Skin epidermis (tissue), 12 donors: ENCODE measurements around the gene FAF1.

Experiments used
- H3K27ac ChIP-seq, 21 experiments: fragments of 200-600 bp; sonication (generic) in 11 of 21; one replicate each; pipeline ENCODE4 v1.5.0; 2020; ENCODE audit warnings: mild to moderate bottlenecking in 3 of 21, inconsistent platforms in 2 of 21, moderate library complexity in 2 of 21
- H3K4me3 ChIP-seq, 7 experiments: fragments of 200-600 bp; sonication (generic) in 2 of 7; one replicate each; pipeline ENCODE4 v1.5.0; 2020; ENCODE audit warnings: inconsistent platforms in 2 of 7, mild to moderate bottlenecking in 2 of 7, moderate library complexity in 1 of 7

Gene FAF1

DNA sequence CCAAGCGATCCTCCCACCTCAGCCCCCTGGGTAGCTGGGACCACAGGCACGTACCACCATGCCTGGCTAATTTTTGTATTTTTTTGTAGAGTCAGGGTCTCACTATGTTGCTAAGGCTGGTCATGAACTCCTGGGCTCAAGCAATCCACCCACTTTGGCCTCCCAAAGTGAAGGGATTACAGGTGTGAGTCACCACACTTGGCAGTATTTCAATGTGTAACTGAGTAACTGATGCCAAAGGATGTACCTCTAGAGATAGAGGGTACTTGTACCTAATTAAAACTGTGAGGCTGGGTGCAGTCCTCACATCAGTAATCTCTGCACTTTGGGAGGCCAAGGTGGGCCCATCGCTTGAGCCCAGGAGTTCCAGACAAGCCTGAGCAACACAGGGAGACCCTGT is 278.1 kb downstream of the FAF1 start:
- Histone ChIP-seq H3K4me3 (no peak overlapping the region), H3K27ac (no peak overlapping the region)

DNA sequence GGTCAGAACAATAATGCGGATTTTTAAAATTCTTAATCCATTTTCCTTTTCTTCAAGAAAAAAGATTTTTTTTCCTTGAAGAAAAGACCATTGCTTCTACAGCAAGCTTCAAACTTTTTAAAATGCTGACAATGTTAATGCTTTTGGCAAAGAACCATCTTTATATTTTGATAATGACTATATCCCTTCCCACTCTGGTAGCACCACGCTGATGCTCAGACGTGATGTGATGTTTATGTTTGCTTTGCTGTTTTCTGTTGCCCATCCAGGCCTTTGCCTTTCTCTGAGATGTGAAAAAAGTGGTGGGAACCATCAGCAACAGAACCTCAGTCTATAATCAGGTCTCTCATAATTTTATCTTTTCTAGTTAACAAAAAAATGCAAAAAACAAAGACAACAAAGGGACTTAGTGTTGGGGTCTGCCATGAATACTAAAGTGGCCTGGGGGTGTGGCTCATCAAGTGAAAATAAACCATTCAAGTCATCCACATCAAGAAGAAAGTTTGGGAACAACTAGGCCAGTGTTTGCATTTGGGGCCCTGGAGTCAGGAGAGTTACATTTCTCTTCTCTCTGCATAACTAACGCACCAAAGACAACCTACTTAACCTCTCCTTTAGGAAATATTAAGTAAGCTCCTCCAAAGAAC is 292.2 kb downstream of the FAF1 start:
- no peak overlapping the region for H3K4me3 ChIP-seq
- no peak overlapping the region for H3K27ac ChIP-seq

DNA sequence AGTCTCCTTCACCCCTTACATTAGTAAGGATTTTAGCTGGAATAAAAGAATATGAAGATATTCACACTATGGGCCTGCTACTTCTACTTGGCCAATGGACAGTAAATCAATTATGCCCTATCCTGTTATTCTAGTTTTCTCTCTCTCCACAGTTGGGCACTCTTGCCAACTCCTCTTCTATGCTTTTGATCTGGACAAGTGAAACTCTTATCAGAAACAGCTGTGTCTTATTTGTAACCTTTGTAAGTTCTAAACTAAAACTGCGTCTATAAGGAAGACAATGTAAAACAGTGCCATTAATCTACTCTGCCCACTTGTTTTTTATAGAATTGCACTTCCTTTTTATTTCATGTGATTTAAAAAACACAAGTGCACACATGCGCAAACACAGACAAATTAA is 292.8 kb downstream of the FAF1 start:
- Histone ChIP-seq H3K4me3 (no peak overlapping the region), H3K27ac (no peak overlapping the region)

DNA sequence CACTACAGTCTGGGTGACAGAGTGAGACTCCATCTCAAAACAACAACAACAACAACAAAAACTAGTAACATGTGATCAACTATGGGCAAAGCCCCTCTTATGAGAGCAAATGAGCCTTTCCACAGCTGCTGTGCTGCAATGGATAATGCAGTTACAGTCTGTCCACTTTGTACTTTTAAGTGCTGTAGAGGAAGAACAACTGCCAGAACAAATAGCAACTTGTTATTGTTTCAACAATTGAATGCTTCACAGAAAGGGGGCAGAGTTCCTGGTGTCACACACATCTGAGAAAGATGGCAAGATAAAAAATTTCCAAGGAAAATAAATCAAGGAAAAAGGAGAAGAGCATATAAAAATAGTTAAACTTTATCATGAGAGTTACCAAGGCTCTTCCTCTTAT is 293.2 kb downstream of the FAF1 start:
- Histone ChIP-seq H3K27ac (no peak overlapping the region), H3K4me3 (no peak overlapping the region)

DNA sequence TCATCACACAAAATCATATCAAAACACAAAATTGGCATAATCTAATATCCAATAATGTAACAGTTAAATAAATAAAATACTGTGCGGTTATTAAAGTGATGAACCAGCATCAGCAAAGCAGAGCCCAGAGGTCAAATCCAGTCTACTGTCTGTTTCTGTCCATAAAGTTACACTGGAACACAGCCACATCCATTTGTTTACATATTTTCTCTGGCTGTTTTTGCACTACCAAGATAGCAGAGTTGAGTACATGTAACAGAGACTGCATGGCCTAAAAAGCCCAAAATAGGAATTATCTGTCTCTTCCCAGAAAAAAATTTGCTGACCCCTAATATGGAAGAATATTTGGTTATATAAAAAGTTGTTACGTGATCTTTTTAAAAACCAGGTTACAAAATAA is 294.7 kb downstream of the FAF1 start:
- no peak overlapping the region for H3K4me3 ChIP-seq
- H3K27ac ChIP-seq = no peak overlapping the region

DNA sequence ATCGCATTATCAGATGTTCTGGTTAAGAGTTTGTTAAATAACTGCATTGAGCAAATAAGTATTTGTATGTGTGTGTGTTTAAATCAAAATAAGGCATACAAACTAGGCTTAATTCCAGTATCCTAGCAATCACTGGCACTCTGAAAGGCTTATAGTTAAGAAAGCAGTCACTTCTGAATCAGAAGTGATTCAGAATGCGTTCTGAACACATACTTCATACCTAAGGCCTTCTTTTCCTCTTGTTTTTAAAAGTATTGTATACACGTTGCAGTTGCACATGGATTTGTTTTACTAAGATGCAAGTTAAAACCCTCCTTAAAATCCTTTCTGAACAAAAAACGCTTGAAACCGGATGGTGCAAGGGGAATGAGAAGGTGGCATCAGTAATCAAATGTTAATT is 298.4 kb downstream of the FAF1 start:
- Histone ChIP-seq H3K27ac (no peak overlapping the region), H3K4me3 (no peak overlapping the region)

DNA sequence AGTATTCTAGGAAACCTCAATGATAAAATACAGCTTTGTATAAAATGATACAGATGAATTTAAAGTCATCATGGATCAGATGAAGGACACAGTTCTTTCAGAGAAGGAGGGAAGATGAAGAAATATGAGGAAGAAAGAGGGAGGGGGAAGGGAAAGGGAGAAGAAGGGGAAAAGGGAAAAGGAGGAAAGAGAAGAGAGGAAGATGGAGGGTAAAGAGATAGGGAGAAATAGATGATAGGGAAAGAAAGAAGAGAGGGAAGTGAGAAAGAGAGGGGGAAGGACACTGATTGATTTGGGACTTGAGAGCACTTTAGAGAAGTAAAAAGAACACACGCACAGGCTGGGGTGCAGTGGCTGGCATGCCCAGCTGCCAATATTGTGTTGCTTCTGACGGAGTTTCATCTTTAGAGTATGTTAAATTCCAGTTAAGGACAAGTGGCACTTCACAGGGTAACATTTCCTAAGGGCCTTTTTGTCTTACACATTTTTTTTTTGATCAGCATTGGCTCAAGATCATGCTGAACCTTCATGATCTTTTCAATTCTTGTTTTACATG is 300.9 kb downstream of the FAF1 start:
- Histone ChIP-seq H3K4me3 (no peak overlapping the region), H3K27ac (no peak overlapping the region)

DNA sequence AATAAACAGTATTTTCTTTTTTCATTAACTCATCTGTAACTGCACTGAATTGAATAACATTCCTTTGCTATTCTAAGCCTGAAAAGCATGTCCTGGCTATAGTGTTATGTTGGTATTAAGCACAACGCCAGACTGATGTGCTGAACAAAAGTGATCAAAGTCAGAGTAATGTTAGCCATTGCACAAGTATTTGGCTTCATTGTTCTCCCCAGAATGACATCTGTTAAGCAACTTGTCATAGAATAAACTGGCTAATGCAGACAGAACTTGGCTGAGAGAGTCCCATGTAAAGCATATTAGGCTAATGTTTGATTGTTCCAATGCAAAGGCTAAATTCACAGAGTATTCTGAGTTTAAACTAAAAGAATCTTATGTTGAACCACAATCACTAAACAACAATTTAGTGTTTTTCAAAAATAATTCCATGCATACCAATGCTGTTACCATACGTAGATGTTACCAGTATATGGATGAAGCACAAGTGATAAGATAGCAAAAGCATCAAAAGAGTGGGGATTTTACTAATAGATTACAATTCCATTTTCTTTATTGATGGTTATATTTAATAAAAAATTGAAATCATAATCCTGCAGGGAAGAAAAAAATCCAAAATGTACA is 301.5 kb downstream of the FAF1 start:
- Histone ChIP-seq H3K27ac (no peak overlapping the region), H3K4me3 (no peak overlapping the region)

DNA sequence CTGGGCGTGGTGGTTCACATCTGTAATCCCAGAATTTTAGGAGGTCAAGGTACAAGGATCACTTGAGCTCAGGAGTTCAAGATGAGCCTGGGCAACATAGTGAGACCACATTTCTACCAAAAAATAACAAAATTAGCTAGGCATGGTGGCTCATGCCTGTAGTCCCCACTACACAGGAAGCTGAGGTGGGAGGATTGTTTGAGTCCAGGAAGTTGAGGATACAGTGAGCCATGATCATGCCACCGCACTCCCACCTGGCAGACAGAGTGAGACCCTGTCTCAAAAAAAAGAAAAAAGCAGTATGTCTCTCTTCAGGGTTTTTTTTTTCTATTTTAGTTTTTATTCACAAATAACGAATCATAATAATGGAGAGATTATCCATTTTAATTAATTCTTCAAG is 303.1 kb downstream of the FAF1 start:
- H3K27ac ChIP-seq = no peak overlapping the region
- no peak overlapping the region for H3K4me3 ChIP-seq

DNA sequence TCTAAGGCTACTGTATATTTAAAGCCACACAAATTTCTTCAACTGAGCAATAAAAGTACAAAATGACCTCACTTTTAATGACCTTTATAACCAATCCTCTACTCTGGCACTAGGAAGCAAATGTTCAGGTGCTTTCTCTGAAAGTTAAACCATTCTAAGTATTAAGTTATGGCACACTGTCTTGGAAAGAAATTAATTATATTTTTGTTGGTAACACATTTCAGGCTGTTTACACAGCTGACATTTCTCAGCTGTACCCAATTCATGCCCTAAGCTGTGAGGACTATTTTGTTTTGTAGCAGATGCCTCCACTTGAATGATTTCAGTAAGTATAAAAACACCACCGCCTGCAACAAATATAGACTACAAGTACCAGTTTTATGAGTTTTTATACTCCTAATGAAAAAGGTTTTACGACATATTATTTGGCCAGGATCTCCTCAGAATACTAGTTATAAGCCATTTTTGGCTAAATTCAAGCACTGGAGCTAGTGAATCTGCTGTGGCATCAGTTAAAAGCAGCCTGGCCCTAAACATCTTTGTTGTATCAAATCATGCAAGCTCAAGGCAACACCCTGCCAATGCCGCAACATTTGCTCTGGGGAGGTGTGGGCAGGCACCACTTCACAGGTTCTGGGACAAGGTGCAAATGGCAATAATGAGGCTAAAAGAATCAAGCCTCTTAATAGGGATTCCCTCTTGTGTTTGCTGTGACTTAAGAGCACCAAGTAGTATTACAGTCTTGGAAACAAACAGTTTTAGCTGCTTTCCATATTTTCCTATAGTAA is 308.4 kb downstream of the FAF1 start:
- Histone ChIP-seq H3K27ac (no peak overlapping the region), H3K4me3 (no peak overlapping the region)

DNA sequence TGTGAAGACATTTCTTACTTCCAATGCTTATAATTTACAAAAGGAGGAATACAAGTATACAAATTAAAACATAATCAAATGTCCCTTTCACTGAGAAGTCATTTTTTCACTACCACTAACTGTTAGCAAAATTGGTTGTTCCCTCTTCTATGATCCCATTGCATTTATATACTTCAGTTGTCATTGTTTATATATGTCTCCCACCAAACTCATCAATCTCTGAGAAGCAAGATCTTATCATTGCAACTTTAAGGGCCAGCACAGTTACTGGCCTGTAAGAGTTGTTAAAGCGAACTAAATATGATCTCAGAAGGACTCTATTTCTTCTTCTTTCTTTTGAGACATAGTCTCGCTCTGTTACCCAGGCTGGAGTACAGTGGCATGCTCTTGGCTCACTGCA is 313.5 kb downstream of the FAF1 start:
- H3K4me3 ChIP-seq = no peak overlapping the region
- H3K27ac ChIP-seq = no peak overlapping the region

DNA sequence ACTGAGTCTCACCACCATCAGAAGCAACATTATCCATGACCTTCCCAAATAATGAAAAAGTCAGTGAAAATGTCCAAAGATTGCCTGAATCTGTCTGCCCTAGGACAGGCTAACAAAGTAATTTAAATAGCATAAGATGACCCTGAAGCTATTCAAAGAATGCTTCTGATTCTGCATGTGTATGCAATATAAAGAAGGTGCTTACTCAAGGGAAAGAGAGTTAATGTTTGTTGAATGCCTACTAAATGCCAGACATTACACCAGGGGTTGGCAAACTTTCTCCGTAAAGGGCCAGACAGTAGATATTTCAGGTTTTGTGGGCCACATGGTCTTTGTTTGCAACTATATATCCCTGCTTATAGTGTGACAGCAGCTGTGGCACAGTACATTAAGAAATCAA is 314.9 kb downstream of the FAF1 start:
- H3K27ac ChIP-seq = no peak overlapping the region

DNA sequence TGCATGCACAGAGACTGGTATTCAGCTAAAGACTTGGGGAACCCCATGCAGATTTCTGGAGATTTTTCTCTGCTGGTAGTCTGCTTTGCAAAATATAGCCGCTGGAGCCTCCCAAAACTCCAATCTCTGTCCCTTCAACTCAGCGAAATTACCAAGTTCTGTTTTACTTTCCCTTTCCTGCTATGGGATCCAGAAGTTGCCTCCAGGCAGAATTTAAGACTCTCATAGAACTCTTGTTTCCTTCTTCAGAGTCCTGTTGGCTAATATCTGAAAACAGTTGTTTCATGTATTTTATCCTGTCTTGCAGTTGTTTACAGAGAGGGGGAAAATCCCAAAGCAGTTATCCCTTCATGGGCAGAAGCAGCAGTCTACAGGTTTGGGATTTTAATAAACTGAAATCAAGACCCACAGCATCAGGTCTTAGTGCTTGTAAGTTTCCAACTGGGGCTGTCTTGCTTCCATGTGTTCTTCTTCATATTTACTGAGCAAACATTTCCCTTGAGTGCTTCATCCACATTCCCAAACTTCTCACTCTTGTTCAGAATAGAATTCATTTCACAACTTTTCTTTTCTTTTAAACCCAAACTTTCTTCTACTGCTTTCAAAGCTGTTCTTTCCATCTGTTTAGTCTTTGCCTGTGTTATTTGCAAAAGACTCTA is 315.5 kb downstream of the FAF1 start:
- H3K27ac ChIP-seq = peak overlapping the region in 2 of 21 experiments; percentile 19 to 26

More for the DNA sequence above, 314.9 kb downstream of the FAF1 start:
- H3K4me3 ChIP-seq = no peak overlapping the region

DNA sequence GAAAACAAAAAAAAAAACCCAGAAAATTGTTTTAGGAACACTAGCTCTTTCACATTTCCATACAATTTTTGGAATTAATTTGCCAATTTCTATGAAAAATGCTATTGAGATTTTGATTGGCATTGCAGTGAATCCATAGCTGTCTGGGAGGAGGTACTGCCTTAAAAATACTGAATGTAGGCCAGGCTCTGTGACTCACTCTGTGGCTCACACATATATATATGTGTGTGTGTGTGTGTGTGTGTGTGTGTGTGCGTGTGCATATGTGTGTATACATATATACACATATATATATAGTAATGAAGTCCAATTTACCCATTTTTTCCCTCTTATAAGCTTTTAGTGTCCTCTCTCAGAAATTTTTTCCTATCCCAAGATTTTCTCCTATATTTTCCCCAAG is 322.6 kb downstream of the FAF1 start:
- H3K4me3 ChIP-seq = no peak overlapping the region

More for the DNA sequence above, 315.5 kb downstream of the FAF1 start:
- H3K4me3 ChIP-seq = no peak overlapping the region

DNA sequence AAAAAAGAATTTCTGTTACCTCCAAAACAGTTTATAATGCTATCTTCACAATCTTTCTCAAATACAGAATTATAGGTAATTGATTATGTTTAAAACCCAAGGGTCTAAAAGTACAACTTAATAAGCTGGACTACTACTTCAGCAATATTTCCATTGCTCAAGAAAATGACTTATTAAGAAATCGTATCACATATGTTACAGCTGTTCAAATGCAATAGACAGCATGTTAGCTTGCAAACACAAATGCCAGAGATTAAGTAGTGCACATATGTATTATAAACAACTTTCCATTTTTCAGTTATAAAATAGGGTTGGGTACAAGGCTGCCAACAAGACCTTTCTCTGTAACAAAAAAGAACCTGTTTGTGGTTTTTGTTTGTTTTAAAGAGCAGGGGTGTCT is 325.8 kb downstream of the FAF1 start:
- no peak overlapping the region for H3K4me3 ChIP-seq
- H3K27ac ChIP-seq = no peak overlapping the region

More for the DNA sequence above, 322.6 kb downstream of the FAF1 start:
- H3K27ac ChIP-seq = no peak overlapping the region

DNA sequence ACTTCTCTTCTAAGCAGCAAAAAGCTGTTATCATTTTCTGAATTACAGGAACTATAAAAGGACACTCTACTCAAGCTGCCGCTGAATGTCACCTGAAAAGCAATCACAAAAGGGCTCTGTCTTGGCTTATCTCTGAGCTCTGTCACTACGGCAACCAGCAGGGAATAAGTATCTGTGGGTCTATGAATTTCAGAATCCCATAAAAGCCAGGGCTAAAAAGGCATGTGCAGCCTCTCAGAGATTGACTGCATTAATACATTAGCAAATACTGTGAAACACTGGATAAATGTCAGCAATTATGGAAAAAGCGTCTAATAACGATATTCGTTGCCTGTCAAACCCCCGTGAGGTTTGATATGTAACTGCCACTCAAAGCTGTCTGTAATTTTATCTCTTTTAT is 326.6 kb downstream of the FAF1 start:
- no peak overlapping the region for H3K27ac ChIP-seq
- no peak overlapping the region for H3K4me3 ChIP-seq

DNA sequence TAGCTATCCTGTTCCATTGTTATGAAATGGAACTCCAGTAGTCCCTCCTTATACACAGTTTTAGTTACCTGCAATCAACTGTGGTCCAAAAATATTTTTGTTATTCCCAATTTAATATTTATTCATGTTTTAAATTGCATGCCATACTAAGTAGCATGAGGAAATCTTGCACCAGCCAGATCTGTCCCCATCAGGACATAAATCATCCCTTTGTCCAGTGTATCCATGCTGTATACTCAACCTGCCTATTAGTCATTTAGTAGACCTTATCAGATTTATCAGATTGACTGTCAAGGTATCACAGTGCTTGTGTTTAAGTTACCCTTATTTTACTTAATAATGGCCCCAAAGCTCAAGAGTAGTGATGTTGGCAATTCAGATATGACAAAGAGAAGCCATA is 328.9 kb downstream of the FAF1 start:
- Histone ChIP-seq H3K27ac (no peak overlapping the region), H3K4me3 (no peak overlapping the region)

DNA sequence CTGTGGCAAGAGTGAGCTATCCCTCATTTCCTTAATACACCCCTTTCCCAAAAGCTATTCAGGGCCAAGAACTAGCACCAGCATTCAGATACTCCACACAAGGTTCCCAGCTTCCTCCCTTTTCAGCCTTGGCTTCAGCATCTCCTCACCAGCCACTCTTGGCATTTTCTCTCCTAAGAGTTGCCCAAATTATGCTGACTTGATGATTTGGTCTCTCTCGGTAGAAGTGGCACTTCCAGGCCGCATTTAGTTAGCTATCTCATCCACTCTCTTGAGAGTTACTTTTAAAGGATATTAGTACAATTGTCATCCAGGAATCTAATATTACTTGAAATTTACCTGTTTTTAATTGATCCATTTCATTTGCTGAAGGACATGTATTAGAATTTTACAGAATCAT is 337.8 kb downstream of the FAF1 start:
- Histone ChIP-seq H3K27ac (no peak overlapping the region), H3K4me3 (no peak overlapping the region)

DNA sequence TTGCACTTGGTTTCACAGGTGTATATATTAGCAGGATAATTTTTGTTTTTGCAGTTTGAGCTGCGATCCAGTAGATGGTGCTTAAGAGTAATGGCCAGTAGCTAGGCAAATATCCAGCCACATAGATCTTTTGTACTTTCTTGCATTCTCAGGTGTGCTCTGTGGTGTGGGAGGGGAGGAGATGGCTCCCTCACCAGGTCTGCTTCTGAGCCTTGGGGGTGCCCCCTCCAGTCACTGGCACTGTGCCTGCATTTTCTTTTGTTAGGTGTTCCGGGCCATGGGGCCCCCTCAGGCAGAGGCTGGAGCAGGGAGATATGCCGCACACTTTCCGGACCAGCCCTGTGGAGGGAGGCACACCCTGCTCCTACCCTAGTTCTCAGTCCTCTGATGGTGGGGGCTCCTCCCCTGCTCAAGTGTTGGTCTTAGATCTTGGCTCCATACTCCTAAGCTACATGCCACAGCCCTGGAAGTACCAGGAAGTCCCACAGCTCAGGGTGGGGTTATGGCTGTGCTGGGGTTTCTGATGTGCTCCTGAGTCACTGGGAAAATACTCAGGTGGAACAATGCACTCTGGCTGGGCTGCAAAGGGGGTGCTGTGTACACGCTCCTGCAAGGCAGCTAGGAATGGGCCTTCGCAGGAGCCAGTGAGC is 339.3 kb downstream of the FAF1 start:
- Histone ChIP-seq H3K4me3 (no peak overlapping the region), H3K27ac (peak overlapping the region in 2 of 21 experiments; percentile 42 to 58)
